GM18951 (cell line): ENCODE data around the gene STT3A.
"Not testable (repeated sequence)": the region's sequence is repeated elsewhere in the genome, so short reads cannot be mapped to it uniquely, and the experiment has no call there.

Experiments used
- POLR2A ChIP-seq: IDR thresholded peaks from 4 replicates; pipeline ENCODE4 v1.6.1; 2011; ENCODE audit warnings: mild to moderate bottlenecking; ENCODE audit not compliant: insufficient read length, insufficient read depth; ENCODE audit errors: extremely low read depth
- in situ Hi-C: fragments of 300-500 bp; cut with MboI; formaldehyde crosslinking; loops from one replicate; pipeline ENCODE4 v1.12.0; 2022; ENCODE audit warnings: low sequenced_read_pairs, mixed read lengths, inconsistent platforms; ENCODE audit not compliant: unreplicated experiment

STT3A gene

DNA sequence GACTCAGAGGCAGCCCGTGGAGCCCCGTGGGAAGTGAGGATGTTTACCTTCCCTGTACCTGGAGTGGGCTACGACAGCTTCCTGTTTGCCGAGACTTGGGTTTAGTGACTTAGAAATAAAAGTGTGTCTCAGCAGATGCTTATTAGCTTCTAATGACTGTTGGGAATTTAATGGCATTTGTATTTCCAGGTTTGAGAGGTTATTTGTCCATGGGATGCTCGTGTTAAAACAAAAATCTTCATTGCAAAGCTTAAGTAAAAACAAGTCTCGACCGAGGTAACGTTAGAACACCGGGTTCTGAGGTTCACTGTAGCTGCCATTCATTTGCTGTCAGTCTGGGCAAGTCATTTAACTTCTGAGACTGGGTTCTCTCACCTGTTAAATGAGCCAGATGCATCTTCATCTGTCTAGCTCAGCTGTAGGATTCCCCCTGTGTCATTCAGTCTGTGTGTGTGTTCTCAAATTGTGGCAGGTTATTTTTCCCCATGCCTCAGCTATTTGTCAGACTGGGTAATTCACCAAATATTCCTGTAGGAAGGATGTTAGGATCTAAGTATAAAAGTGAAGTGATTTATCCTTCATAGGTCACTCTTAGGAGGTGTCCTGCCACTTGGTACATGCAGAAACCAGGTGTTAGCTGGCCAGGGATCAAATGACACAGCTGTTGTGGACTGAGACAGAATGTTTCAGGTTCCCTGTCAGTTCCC, 22.6 kb upstream of the STT3A start:
- in situ Hi-C loops = no loop called here
- TF ChIP-seq POLR2A = no peak

DNA sequence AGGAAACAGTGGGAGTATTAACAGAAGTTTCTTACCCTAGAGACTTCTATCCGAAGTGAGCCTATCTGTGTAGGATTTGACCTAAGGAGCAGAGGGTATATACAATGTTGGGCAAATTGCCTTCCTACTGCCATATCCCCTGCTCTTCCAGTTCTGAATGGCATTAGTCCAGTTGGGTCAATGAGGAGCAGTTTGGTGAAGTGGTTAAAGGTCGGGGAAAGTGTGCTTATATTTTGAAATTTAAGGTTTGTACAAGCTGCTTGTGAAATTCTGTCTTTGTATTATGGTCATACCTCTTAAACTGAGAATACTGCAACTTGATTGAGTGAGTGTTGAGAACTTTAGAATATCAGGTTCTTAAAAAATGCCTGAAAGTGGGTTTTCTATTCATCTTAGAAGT, 21.7 kb upstream of the STT3A start:
- in situ Hi-C loops = no loop called here
- TF ChIP-seq POLR2A = no peak

DNA sequence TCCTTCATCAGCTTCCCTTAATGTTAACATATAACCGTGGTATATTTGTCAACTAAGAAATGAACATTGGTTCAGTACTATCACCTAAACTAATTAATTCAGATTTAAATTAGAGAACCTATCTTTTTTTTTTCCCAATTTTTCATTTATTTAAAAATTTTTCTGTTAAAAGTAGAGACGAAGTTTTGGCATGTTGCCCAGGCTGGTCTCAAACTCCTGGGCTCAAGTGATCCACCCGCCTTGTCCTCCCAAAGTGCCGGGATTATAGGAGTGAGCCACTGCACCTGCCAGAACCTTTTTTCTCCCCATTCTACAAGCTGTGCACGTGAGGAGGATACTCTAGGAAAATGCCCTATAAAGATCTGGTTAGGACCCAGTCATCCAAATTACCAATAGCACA, 19.7 kb upstream of the STT3A start:
- no peak for TF ChIP-seq POLR2A
- in situ Hi-C loops = no loop called here

DNA sequence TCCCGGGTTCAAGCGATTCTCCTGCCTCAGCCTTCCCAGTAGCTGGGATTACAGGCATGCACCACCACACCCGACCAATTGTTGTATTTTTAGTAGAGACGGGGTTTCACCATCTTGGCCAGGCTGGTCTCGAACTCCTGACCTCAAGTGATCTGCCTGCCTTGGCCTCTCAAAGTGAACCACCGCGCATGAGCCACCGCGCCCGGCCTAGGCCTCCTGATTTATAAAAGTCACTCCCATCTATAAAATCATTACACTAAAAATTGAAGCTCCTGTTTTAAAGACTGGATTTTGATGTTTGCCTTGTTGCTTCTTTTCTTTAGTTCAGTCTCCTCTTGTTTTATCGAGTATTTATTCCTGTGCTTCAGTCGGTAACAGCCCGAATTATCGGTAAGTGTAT, 15.5 kb upstream of the STT3A start:
- in situ Hi-C loops = not testable (repeated sequence)

DNA sequence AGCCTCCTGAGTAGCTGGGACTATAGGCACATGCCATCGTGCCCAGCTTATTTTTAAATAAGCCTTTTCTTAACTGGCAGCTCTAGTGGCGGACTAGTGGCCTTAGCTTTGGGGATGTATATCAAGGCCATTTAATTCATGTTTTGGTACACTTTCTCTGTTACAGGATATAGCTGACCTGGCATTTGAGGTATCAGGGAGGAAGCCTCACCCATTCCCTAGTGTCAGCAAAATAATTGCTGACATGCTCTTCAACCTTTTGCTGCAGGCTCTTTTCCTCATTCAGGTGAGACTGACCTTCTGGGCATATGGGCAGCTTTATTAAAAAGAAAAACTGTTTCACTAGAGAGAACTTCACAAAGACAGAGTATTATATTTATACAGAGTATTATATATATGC, 13.9 kb upstream of the STT3A start:
- in situ Hi-C loops = no loop called here
- no peak for TF ChIP-seq POLR2A

DNA sequence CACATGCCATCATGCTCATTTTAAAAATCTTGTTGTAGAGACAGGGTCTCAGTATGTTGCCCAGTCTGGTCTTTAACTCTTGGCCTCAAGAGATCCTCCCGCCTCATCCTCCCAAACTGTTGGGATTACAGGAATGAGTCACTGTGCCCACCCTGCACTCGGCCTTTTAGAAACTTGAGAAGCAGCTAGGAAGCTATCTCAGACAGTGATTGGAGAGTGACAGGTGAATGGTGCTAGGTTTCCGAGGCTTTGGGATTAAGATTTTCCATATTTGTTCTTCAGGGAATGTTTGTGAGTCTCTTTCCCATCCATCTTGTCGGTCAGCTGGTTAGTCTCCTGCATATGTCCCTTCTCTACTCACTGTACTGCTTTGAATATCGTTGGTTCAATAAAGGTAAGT, 12.8 kb upstream of the STT3A start:
- TF ChIP-seq POLR2A = no peak
- in situ Hi-C loops = no loop called here

DNA sequence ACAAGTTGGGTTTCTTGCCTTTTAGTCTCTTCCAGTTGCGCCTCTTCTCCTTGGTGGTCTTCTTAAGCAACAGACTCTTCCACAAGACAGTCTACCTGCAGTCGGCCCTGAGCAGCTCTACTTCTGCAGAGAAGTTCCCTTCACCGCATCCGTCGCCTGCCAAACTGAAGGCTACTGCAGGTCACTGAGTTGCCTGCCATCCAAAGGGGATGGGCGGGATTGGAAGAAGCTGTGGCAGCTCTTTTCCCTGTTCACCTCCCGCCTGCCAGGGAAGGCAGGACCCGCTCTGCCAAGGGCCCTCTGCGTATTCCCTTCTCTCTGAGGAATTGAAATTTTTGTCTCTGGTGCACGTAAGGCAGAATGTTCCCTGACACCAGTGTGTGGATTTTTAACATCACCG, 9.2 kb upstream of the STT3A start:
- in situ Hi-C loops = no loop called here
- no peak for TF ChIP-seq POLR2A

DNA sequence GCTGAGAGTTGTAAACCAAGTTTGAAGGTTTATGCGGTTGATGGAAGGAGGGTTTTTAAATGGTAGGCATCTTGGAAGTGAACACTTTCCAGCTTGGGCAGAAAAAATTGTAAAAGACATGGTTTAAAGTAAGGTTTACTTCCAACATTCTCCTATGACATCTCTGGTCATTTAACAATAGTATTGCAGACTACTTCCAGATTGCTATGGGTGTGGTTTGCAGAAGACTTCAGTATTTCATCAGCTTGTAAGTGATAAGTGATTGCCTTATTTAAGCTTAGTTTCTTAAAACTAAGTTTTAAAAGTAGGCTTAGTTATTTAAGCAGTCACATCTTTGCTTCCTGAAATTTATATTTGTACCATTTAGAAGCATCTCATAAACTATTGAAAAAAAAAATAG, 7.2 kb upstream of the STT3A start:
- in situ Hi-C loops = no loop called here
- TF ChIP-seq POLR2A = no peak

DNA sequence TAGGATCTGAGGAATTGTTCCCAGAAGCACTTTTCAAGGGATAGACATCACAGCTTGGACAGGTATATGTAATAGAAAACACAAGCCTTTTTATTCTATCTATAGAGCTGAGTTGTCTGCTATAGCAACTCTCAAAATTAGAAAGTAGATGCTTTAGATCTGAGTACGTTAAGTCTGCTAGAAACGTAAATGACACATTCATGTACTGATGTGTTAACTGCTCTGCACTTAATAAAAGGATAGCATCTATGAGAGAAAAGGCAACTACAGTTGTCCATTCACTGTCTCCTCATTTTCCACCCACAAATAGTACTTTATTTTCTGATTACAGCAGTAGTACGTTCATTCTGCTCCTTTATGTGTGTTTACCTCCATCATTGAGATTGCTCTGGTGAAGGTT, 6.0 kb upstream of the STT3A start:
- TF ChIP-seq POLR2A = no peak
- in situ Hi-C loops = no loop called here

DNA sequence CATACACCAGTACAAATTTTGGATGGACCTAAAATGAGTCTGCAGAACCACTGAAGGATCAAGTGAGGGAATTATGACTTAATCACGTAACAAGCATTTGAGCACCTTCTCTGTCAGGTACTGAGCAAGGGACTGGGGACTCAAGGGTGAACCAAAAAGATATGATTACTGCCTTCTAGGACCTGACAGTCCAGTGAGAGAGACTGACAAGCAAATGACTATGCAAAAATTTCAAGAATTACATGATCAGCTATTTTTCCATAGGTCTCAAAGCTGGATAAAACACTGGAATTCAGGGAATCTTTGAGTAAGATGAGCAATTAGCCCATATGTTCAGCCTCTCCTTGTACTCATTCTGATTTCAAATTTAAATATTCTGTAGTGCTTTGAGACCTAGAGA, 5.2 kb upstream of the STT3A start:
- no peak for TF ChIP-seq POLR2A
- in situ Hi-C loops = no loop called here

DNA sequence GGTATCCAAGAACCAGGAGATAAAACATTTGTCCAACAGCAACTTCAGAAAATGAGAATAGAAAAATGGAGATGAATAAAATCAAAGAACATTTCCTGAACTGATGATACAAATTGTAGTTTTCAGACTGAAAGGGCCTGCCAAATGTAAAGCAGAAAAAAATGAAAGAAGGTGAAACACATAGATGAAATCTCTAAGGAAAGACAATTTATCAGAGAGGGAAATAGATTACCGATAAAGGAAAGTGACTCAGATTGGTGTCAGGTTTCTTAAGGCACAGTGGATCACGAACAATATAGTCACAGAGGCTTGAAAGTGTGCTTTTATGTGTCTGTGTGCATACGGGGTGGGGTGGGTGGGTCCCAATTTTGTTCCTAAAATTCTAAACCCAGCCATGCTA, 4.1 kb upstream of the STT3A start:
- in situ Hi-C loops = no loop called here

DNA sequence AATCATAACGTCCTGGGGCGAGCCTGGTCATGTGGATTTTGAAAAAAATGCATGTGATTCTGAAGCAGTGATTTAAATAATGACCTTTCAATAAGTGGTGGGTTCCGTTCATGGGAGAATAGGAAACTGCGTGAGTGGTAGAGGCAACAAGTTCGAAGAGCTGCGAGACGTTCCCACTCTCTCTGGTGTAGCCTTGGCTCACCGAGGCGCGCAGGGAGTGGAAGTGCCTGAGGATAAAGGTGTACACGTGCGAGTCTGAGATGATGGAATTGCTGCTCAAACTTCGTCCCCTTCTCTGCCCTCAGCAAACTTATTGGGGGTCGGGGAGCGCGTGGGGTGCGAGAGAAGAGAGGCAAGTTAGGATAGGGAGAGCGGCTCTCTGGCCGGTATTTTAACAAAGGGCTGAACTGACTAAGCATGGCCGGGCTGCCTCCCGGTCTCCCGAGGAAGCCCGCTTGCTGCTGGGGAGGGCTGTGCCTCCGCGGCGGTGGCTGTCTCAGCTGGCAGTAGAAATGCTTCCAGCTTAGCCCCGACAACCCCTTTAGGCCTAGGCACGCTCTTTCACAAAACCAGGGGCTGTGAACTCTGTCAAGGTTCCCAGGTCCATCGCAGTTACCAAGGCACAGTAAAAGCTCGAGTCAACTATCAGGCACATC, 875 bp upstream of the STT3A start:
- peak; percentile 21 for TF ChIP-seq POLR2A
- in situ Hi-C loops = no loop called here

More for the DNA sequence above, 4.1 kb upstream of the STT3A start:
- no peak for TF ChIP-seq POLR2A

DNA sequence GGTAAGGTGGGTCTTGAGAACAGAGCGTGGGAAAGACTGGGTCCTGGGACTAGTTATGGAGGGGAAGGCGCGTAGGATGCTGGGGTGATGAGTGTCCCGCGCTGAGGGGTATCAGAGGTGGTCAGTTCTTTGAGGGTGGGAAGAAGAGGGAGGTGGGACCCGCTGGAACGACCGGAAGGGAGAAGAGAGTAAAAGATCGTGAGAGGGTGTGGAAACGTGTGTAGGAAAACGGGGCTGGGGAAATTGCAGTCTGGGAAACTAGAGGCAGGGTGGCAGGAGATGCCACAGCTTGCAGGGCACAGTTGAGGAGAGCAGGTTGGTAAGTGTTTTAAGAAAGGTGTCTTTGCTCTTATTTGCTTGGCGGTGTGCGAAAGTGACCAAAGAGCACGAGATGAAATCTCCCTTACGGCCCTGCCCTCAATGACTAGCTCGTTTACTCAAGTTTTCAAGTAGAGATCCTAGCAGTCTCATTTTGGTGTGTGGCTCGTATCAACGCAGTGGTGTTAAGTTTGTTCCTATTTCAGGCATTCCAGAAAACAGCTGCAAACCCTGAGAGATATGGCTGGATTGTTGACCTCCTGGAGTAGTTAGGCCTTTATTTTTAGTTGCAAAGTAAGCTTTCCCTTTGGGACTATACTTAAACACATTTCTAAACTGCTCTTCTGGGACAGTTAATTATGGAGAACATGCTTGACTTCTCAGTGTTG, 615 bp downstream of the STT3A start:
- in situ Hi-C loops = no loop called here
- no peak for TF ChIP-seq POLR2A

DNA sequence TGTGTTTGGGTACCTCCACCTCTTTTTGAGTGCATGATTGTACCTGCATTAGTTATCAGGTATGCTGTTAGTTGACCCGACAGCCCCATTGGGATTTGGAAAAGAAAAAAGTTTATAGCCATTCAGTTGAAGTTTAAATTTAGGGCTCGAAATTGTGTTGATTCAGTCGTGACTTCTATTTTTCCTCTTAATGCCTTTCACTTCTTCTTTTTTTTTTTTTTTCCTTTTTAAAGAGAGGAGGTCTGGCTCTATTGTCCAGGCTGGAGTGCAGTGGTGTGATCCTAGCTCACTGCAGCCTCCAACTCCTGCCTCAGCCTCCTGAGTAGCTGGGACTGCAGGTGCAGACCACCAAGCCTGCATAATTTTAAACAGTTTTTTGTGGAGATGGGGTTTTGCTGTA, 2.3 kb downstream of the STT3A start:
- in situ Hi-C loops = no loop called here
- TF ChIP-seq POLR2A = no peak
